ENCODE data around the gene STOM. TPM values are rescaled to one million over a fixed set of nuclear protein-coding genes. Genes with fewer than 3 reads are reported as not detected.

The STOM gene
- total RNA-seq, 4 donors from 2014 or later = 43.7 to 169 (median 119) TPM

- TF ChIP-seq CTCF (IDR thresholded peaks at IDR 0.05) (no peak), POLR2A (IDR thresholded peaks at IDR 0.05) (no peak)
- WGBS, 2 donors = 88% methylated on average over 9 to 16 of the region's 17 CpGs
- Histone ChIP-seq H3K9me3 (no peaks in the 10 kb centered on the region), H3K36me3 (peaks cover 18 to 100% (median 50%) of the 10 kb centered on the region in 3 donors), H3K27ac (no peak overlapping the region), H3K27me3 (no peaks in the 10 kb centered on the region), H3K4me3 (no peak overlapping the region), H3K4me1 (peaks cover 0 to 67% (median 4%) of the 10 kb centered on the region in 3 donors)
- no peak for DNase-seq
- intact Hi-C loops (cut with DNase I) = no loop called here
Observed at GRCh38 chr9:121312169-121312568, 57.9 kb downstream of the STOM start.

GRCh38 chr9:121310571-121310970, 59.5 kb downstream of the STOM start:
- intact Hi-C loops (cut with DNase I) = no loop called here
- WGBS, 2 donors = 79 to 82% methylated on average over 5 to 9 of the region's 9 CpGs
- Histone ChIP-seq H3K27ac (no peak overlapping the region), H3K27me3 (no peaks in the 10 kb centered on the region), H3K4me1 (peaks cover 2 to 64% (median 6%) of the 10 kb centered on the region in 3 donors), H3K9me3 (no peaks in the 10 kb centered on the region), H3K4me3 (no peak overlapping the region), H3K36me3 (peaks cover 18 to 98% (median 40%) of the 10 kb centered on the region in 3 donors)
- DNase-seq = no peak
- TF ChIP-seq CTCF (IDR thresholded peaks at IDR 0.05) (no peak), POLR2A (IDR thresholded peaks at IDR 0.05) (no peak)

- WGBS, 2 donors = 87 to 89% methylated on average over 7 of the region's 7 CpGs
- Histone ChIP-seq H3K4me1 (peaks cover 5 to 64% (median 11%) of the 10 kb centered on the region in 3 donors), H3K9me3 (no peaks in the 10 kb centered on the region), H3K4me3 (no peak overlapping the region), H3K27me3 (no peaks in the 10 kb centered on the region), H3K36me3 (peaks cover 18 to 98% (median 37%) of the 10 kb centered on the region in 3 donors), H3K27ac (peak overlapping the region in 2 of 4 donors; percentile 18 to 46)
- TF ChIP-seq POLR2A (IDR thresholded peaks at IDR 0.05) (no peak), CTCF (IDR thresholded peaks at IDR 0.05) (no peak)
- intact Hi-C loops (cut with DNase I) = loop anchor here (10.0 kb wide), 1 partner anchor 95 kb away; no protein-coding TSS in a partner anchor
- DNase-seq = no peak
Observed at GRCh38 chr9:121309833-121310425, 60.1 kb downstream of the STOM start.

- Histone ChIP-seq H3K9me3 (no peaks in the 10 kb centered on the region), H3K4me3 (no peak overlapping the region), H3K4me1 (peaks cover 11 to 64% (median 17%) of the 10 kb centered on the region in 3 donors), H3K36me3 (peaks cover 18 to 98% (median 36%) of the 10 kb centered on the region in 3 donors), H3K27ac (peak overlapping the region in 3 of 4 donors; percentile 30 to 46 (median 39)), H3K27me3 (no peaks in the 10 kb centered on the region)
- TF ChIP-seq POLR2A (IDR thresholded peaks at IDR 0.05) (no peak), CTCF (IDR thresholded peaks at IDR 0.05) (no peak)
- DNase-seq = no peak
- intact Hi-C loops (cut with DNase I) = loop anchor here (10.0 kb wide), 1 partner anchor 94 kb away; no protein-coding TSS in a partner anchor
- 89 to 93% methylated on average over 5 of the region's 6 CpGs for WGBS, 2 donors
Observed at GRCh38 chr9:121309171-121309570, 60.9 kb downstream of the STOM start.

GRCh38 chr9:121308765-121309164, 61.3 kb downstream of the STOM start:
- H3K4me1 ChIP-seq = peaks cover 15 to 68% (median 21%) of the 10 kb centered on the region in 3 donors
- no peak for DNase-seq
- TF ChIP-seq POLR2A (IDR thresholded peaks at IDR 0.05) = no peak
- no peak for TF ChIP-seq CTCF (IDR thresholded peaks at IDR 0.05)
- peak overlapping the region in 2 of 4 donors; percentile 30 to 46 for H3K27ac ChIP-seq
- intact Hi-C loops (cut with DNase I) = loop anchor here (10.0 kb wide), 1 partner anchor 94 kb away; no protein-coding TSS in a partner anchor
- H3K4me3 ChIP-seq = no peak overlapping the region
- no peaks in the 10 kb centered on the region for H3K27me3 ChIP-seq
- H3K36me3 ChIP-seq = peaks cover 16 to 98% (median 32%) of the 10 kb centered on the region in 3 donors
- no peaks in the 10 kb centered on the region for H3K9me3 ChIP-seq
- WGBS, 2 donors = 56 to 80% methylated on average over 1 to 6 of the region's 13 CpGs

All from esophagus squamous epithelium (tissue), 5 donors.